Amniotic stem cell (primary cell): Measurements from ENCODE around the gene MICAL3.
"Not testable (repeated sequence)": the region's sequence is repeated elsewhere in the genome, so short reads cannot be mapped to it uniquely, and the experiment has no call there.

Source experiments
- DNase-seq: peaks from one replicate; lab custom pipeline; 2025; lab: John Stamatoyannopoulos, UW

Gene MICAL3

GRCh38 chr22:18033204-18033998, 9.0 kb upstream of the MICAL3 start:
- DNase-seq = no peak

- no peak for DNase-seq
Observed at GRCh38 chr22:18032455-18033101, 8.2 kb upstream of the MICAL3 start.

DNA sequence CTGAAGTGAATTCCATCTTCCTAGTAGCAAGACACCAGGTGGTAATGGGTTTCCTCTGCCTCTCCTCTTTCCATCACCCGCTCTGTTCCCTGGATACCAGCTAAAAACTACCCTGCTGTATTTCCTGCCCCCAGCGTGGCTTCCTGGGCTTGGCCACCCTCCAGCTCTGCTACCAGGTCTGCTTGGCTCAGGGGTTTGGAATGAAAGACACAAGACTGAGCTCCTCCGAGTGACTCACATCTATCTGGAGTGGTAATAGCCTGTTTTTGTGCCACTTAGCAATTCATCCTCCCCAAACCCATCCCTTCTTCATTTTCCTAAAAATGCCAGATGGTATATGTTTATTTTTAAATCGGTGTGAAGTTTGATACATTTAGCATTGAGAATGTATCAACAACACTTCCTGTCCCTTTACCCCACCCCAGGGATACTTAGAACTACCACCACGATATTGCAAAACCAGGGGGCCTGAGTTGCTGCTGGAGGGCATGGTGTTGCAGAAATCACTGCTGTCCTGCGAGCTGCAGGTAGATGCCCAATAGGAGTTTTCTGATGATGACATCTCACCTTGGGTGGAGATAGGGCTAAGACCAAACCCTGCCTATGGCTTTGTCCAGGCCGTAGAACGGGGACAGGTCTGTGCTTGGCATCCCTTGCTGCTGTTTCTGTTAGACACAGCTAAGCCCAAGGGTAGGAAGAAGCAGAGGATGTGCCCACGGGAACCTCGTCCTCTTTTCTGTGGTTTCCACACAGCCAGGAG, 7.5 kb upstream of the MICAL3 start:
- peak; percentile 83 for DNase-seq

GRCh38 chr22:18029686-18030267, 5.4 kb upstream of the MICAL3 start:
- no peak for DNase-seq

GRCh38 chr22:18028817-18029527, 4.6 kb upstream of the MICAL3 start:
- no peak for DNase-seq

DNA sequence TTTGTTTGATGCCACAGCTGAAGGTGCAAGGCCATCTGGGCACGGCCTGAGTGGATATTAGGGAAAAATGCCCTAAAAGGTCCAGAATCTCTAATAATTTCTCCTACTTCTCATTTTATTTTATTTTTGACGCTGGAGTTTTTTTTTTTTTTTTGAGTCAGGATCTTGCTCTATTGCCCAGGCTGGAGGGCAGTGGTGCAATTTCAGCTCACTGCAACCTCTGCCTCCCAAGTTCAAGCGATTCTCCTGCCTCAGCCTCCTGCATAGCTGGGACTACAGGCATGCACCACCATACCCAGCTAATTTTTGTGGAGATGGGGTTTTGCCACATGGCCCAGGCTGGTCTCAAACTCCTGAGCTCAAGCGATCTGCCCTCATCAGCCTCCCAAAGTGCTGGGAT, 1.5 kb upstream of the MICAL3 start:
- not testable (repeated sequence) for DNase-seq

- DNase-seq = no peak
Observed at GRCh38 chr22:18024956-18025720, 777 bp upstream of the MICAL3 start.

GRCh38 chr22:18023509-18024275, 669 bp downstream of the MICAL3 start:
- peak; percentile 63 for DNase-seq

DNA sequence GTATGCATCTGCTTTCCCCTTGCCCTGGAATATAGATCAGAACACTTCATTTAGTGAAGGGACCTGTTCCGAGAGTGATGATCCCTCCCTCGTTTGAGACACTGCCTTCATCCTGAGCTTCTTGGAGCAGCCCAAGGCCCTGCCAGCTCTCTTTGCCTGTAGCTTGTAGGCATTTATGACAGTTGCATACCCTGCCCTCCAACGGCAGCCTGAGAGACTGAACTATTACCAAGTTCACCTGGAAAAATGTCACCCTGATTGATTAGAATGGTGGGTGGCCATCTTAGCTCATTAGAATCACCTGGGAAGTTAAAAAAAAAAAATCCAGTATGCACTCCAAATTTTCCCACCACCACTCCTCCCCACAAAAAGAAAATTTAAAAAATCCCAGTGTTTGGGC, 1.5 kb downstream of the MICAL3 start:
- DNase-seq = no peak

- no peak for DNase-seq
Observed at GRCh38 chr22:18021431-18021830, 2.9 kb downstream of the MICAL3 start.

- DNase-seq = not testable (repeated sequence)
Observed at GRCh38 chr22:18020743-18021142, 3.6 kb downstream of the MICAL3 start.

DNA sequence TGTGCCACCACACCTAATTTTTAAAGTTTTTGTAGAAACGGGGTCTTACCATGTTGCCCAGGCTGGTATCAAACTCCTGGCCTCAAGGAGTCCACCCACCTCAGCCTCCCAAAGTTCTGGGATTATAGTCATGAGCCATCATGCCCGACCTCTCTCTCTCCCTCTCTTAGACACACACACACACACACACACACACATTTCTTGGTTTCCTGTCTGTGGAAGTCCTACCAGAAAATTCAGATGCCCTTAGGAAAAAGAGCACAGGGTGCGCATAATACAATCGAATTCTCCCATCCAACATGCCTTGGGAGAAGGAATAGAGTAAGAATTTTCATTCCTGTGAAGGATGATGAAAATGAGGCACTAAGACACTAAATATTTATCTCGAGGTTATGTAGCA, 10.4 kb downstream of the MICAL3 start:
- no peak for DNase-seq

GRCh38 chr22:18013436-18013835, 10.9 kb downstream of the MICAL3 start:
- no peak for DNase-seq

DNA sequence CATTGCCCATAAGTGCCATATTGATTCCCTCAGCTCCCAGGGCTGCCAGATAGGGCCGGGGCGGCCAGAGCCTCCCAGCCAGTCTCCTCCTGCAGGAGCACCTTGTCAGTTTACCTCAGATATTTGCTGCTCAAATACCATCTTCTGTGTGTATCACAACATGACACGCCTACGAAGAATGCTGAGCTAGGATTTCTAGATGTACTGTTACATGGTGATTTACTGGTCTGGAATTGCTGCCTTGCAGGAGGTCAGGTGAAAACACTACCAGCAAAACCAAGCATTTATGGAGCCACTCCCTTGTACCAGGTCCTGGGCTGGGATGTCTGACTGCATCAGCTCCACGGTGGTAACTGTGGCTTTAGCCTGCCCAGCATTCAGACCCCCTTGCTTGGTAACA, 11.8 kb downstream of the MICAL3 start:
- DNase-seq = no peak

DNA sequence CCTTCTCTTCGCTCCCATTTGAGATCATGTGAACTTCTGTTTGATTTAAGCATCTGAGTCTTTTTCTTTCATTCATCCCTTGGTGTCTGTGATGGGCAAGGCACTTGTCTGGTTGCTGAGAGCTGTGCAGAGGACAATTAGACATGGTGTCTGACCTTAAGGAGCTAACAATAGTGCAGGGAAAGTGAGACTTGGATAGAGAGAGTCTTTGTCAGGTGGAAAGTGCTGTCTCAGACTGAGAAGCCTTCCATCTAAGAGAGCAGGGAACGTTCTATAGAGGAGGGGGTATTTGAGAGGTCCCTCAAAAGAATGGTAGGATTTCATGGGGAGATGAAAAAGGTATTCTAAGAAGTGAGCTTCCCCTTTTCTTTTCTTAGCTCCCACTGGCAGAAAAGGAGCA, 14.1 kb downstream of the MICAL3 start:
- no peak for DNase-seq

DNA sequence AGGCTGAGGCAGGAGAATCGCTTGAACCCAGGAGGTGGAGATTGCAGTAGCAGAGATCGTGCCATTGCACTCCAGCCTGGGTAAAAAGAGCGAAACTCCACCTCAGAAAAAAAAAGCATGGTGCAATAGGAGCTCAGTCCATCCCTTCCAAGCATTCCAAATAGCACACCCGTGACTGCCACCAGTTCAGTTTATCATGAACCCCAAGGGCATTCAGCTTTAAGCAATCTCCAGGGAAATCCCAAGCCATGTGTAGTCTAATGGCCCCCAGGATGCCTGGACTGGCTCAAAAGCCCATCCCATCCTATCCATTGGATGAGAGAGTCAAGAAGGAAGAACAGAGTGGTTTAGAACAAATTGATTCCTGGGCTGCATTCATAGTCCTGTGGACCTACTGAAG, 16.2 kb downstream of the MICAL3 start:
- DNase-seq = no peak

DNA sequence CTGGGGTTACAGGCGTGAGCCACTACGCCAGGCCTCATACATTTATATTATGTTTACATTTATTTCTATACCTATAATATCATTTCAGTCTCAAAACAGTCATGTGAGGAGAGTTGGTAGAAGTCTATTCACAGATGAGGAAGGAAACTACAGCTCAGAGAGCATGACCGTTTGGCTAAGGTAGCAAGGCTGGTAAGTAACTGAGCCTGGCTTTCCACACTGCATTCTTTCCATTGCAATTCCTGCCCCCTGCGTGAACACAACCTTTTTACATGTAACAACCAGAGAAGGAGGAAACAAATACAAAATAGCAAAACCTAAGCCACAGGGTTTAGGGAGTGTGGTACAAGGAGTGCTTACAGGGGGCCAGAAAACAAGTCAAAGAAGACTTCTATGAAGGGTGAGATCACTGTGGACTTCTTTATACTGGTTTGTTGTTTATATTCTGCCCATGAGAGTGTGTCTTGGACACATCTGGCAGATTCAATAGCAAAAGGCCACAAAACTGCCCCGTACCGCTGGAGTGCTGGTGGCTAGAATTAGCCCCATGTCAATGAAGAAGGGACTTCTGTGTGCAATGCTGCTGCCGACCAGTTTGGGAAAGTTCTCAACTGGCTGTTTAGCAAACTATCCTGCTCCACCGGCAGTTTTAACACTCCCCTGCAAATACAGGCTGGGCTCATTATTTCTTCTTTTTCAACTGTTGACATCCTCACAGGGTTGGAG, 19.0 kb downstream of the MICAL3 start:
- DNase-seq = no peak

GRCh38 chr22:18001894-18002315, 22.5 kb downstream of the MICAL3 start:
- DNase-seq = not testable (repeated sequence)

GRCh38 chr22:18001040-18001893, 23.1 kb downstream of the MICAL3 start:
- peak; percentile 88 for DNase-seq
